DOHH2 (cell line): ENCODE measurements around the gene KCNJ12.

ENCODE experiments used
- CTCF ChIP-seq: fragments of 200-600 bp; sonication (generic); IDR thresholded peaks from one replicate; pipeline ENCODE4 v1.5.1; 2014; ENCODE audit warnings: antibody characterized with exemption, mild to moderate bottlenecking, low read depth, low read length; ENCODE audit not compliant: poor library complexity, severe bottlenecking
- EZH2phosphoT487 ChIP-seq: fragments of 200-600 bp; sonication (generic); IDR thresholded peaks from 2 replicates; pipeline ENCODE4 v1.6.1; 2017; ENCODE audit warnings: borderline replicate concordance, mild to moderate bottlenecking, antibody characterized with exemption, low read length, moderate library complexity, mixed read lengths

DNA sequence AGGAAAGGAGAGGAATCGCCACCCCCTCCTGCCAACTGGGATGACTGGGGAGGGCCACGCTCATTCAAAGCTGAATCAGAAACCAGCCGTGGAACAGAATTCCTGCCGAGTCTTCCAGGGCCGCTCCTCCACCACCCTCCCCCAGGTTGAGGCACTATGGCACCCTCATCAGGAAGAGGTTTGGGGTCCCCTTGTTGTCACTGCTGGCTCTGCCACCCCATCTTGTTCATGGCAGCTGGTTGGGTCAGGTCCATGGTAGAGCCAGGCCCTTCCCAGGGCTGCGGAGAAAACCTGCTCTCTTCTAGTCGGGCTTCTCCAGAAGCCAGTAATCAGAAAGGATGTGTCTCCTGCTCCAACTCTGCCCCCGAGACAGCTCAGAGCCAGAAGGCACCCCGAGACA is 41.8 kb downstream of the KCNJ12 start:
- no peak for TF ChIP-seq CTCF
- no peak for TF ChIP-seq EZH2phosphoT487
